Caco-2 (cell line): ENCODE results near the gene DDO. TPM values are rescaled to one million over a fixed set of nuclear protein-coding genes. Genes with fewer than 3 reads are reported as not detected.

Source experiments
- BruUV-seq: library from RNA; stranded (reverse); fragments of 400-500 nt; replicated peaks from 2 replicates; lab custom pipeline; 2021; lab: Mats Ljungman, UMichigan
- CTCF ChIA-PET: fragments of 300-600 bp; sonication (Branson Sonifier 250); formaldehyde crosslinking; loops from one replicate; lab custom pipeline; 2022; ENCODE audit warnings: antibody characterized with exemption; lab: Charles Lee
- POLR2A ChIA-PET: fragments of 300-600 bp; sonication (Branson Sonifier 250); formaldehyde crosslinking; loops from one replicate; lab custom pipeline; 2022; ENCODE audit warnings: antibody characterized with exemption; lab: Charles Lee
- DNase-seq, 2 experiments: peaks; one replicate each; pipeline versions ENCODE4 v3.0.0 to v3.0.0-alpha.2; 2020 to 2022
- H3K27me3 ChIP-seq: replicated peaks from 2 replicates; pipeline ENCODE4 v1.6.0; 2011; ENCODE audit warnings: low read length; ENCODE audit not compliant: control insufficient read depth, insufficient read depth
- H3K36me3 ChIP-seq: 2 replicates; pipeline ENCODE4 v1.5.1; 2011; ENCODE audit warnings: low read length; ENCODE audit not compliant: control insufficient read depth, insufficient read depth
- H3K4me1 ChIP-seq: fragments of 250-450 bp; sonication (Bioruptor Pico); 2 replicates; pipeline ENCODE4 v1.5.1; 2020; ENCODE audit warnings: mild to moderate bottlenecking
- H3K4me3 ChIP-seq: 2 replicates; pipeline ENCODE4 v1.5.1; 2011; ENCODE audit warnings: low read depth, mild to moderate bottlenecking, control low read depth, low read length
- H3K9me3 ChIP-seq: fragments of 250-450 bp; sonication (Bioruptor Pico); 2 replicates; pipeline ENCODE4 v1.5.1; 2020; ENCODE audit warnings: mild to moderate bottlenecking, moderate library complexity
- H3K27ac Mint-ChIP-seq: one replicate; pipeline ENCODE4 v1.8.0; 2022; ENCODE audit warnings: mixed read lengths; ENCODE audit not compliant: unreplicated experiment
- H3K27me3 Mint-ChIP-seq: one replicate; pipeline ENCODE4 v1.8.0; 2022; ENCODE audit warnings: mixed read lengths; ENCODE audit not compliant: insufficient read depth, unreplicated experiment
- H3K36me3 Mint-ChIP-seq: one replicate; pipeline ENCODE4 v1.8.0; 2022; ENCODE audit warnings: mild to moderate bottlenecking, mixed read lengths; ENCODE audit not compliant: insufficient read depth, unreplicated experiment
- H3K4me1 Mint-ChIP-seq: one replicate; pipeline ENCODE4 v1.8.0; 2022; ENCODE audit warnings: low read depth, mixed read lengths; ENCODE audit not compliant: unreplicated experiment
- H3K4me3 Mint-ChIP-seq: one replicate; pipeline ENCODE4 v1.8.0; 2022; ENCODE audit warnings: mild to moderate bottlenecking, moderate library complexity, mixed read lengths; ENCODE audit not compliant: unreplicated experiment
- H3K9me3 Mint-ChIP-seq: one replicate; pipeline ENCODE4 v1.8.0; 2022; ENCODE audit warnings: mixed read lengths; ENCODE audit not compliant: unreplicated experiment
- CTCF ChIP-seq, 2 experiments: fragments of 200-600 bp in 1 of 2; IDR thresholded peaks; 1 replicate in 1 of 2; 2 replicates in 1 of 2; pipeline versions ENCODE4 v1.5.1 to v1.8.0; 2011 to 2022; ENCODE audit warnings: antibody characterized with exemption in 1 of 2, control low read depth in 1 of 2, inconsistent platforms in 1 of 2, low read depth in 1 of 2, low read length in 1 of 2, mild to moderate bottlenecking in 1 of 2, moderate library complexity in 1 of 2; ENCODE audit not compliant: insufficient read depth in 1 of 2, severe bottlenecking in 1 of 2, unreplicated experiment in 1 of 2
- intact Hi-C: fragments of 100-400 bp; cut with micrococcal nuclease; formaldehyde crosslinking; loops from one replicate; pipeline ENCODE4 v1.10.0; 2022; ENCODE audit not compliant: unreplicated experiment
- total RNA-seq: library from RNA; stranded (reverse); gene quantifications from 2 replicates; pipeline ENCODE4 v1.2.3, GENCODE V29; 2022

DDO gene
- total RNA-seq, 1 experiment from 2014 or later = not detected

GRCh38 chr6:110412360-110412759, 3.0 kb downstream of the DDO start:
- Histone ChIP-seq H3K36me3 (no peaks in the 10 kb centered on the region), H3K9me3 (no peaks in the 10 kb centered on the region), H3K4me3 (no peak overlapping the region), H3K27me3 (no peaks in the 10 kb centered on the region), H3K4me1 (no peaks in the 10 kb centered on the region)
- BruUV-seq = no TSS peak
- POLR2A ChIA-PET = no interaction called here
- no peaks in the 10 kb centered on the region for H3K27me3 Mint-ChIP-seq
- intact Hi-C loops = no loop called here
- no peak overlapping the region for H3K4me3 Mint-ChIP-seq
- H3K36me3 Mint-ChIP-seq = no peaks in the 10 kb centered on the region
- H3K27ac Mint-ChIP-seq = no peak overlapping the region
- CTCF ChIA-PET = no interaction called here
- no peaks in the 10 kb centered on the region for H3K9me3 Mint-ChIP-seq
- TF ChIP-seq CTCF (IDR thresholded peaks at IDR 0.05; ENCODE audit: insufficient read depth in 1 of 2, low read depth in 1 of 2, low read length in 1 of 2, severe bottlenecking in 1 of 2, unreplicated experiment in 1 of 2) = no peak
- DNase-seq = no peak
- no peaks in the 10 kb centered on the region for H3K4me1 Mint-ChIP-seq

- Mint-ChIP-seq H3K9me3 (no peaks in the 10 kb centered on the region), H3K36me3 (no peaks in the 10 kb centered on the region), H3K27me3 (no peaks in the 10 kb centered on the region), H3K4me1 (no peaks in the 10 kb centered on the region), H3K27ac (no peak overlapping the region), H3K4me3 (no peak overlapping the region)
- Histone ChIP-seq H3K4me3 (no peak overlapping the region), H3K36me3 (no peaks in the 10 kb centered on the region), H3K4me1 (no peaks in the 10 kb centered on the region), H3K9me3 (no peaks in the 10 kb centered on the region), H3K27me3 (no peaks in the 10 kb centered on the region)
- DNase-seq = no peak
- TF ChIP-seq CTCF (IDR thresholded peaks at IDR 0.05; ENCODE audit: insufficient read depth in 1 of 2, low read depth in 1 of 2, low read length in 1 of 2, severe bottlenecking in 1 of 2, unreplicated experiment in 1 of 2) = no peak
- CTCF ChIA-PET = no interaction called here
- no TSS peak for BruUV-seq
- intact Hi-C loops = no loop called here
- POLR2A ChIA-PET = no interaction called here
These were observed 4.9 kb downstream of the DDO start for GRCh38 chr6:110410511-110410910.

- H3K4me1 Mint-ChIP-seq = no peaks in the 10 kb centered on the region
- H3K27ac Mint-ChIP-seq = no peak overlapping the region
- Histone ChIP-seq H3K27me3 (no peaks in the 10 kb centered on the region), H3K4me3 (no peak overlapping the region), H3K9me3 (no peaks in the 10 kb centered on the region), H3K4me1 (0 out of 2 replicates have a peak, but pooled peaks cover 5% of the 10 kb centered on the region), H3K36me3 (no peaks in the 10 kb centered on the region)
- intact Hi-C loops = no loop called here
- ChIA-PET CTCF (interaction anchor here (0.6 kb wide), 1 partner anchor 18 kb away, joined by 4 read pairs; no protein-coding TSS in a partner anchor), POLR2A (no interaction called here)
- H3K9me3 Mint-ChIP-seq = no peaks in the 10 kb centered on the region
- no peak overlapping the region for H3K4me3 Mint-ChIP-seq
- DNase-seq = no peak
- no peaks in the 10 kb centered on the region for H3K27me3 Mint-ChIP-seq
- BruUV-seq = no TSS peak
- TF ChIP-seq CTCF (IDR thresholded peaks at IDR 0.05; ENCODE audit: insufficient read depth in 1 of 2, low read depth in 1 of 2, low read length in 1 of 2, severe bottlenecking in 1 of 2, unreplicated experiment in 1 of 2) = no peak
- H3K36me3 Mint-ChIP-seq = no peaks in the 10 kb centered on the region
These were observed 5.6 kb downstream of the DDO start for GRCh38 chr6:110409794-110410193.
